ENCODE data around the gene TNFRSF11A.

TNFRSF11A gene

GRCh38 chr18:62394006-62394763, 69.1 kb downstream of the TNFRSF11A start:
- TF ChIP-seq CTCF (IDR thresholded peaks at IDR 0.05) (no peak), ZFX (IDR thresholded peaks at IDR 0.05; ENCODE audit: borderline replicate concordance) (no peak)
- H3K27ac ChIP-seq = no peak overlapping the region

GRCh38 chr18:62396381-62396780, 71.3 kb downstream of the TNFRSF11A start:
- H3K27ac ChIP-seq = no peak overlapping the region
- no peak for TF ChIP-seq ZFX (IDR thresholded peaks at IDR 0.05; ENCODE audit: borderline replicate concordance)
- no peak for TF ChIP-seq CTCF (IDR thresholded peaks at IDR 0.05)

- TF ChIP-seq ZFX (IDR thresholded peaks at IDR 0.05; ENCODE audit: borderline replicate concordance) (no peak), CTCF (IDR thresholded peaks at IDR 0.05) (no peak)
- no peak overlapping the region for H3K27ac ChIP-seq
Observed at GRCh38 chr18:62396967-62397366, 71.9 kb downstream of the TNFRSF11A start.

- TF ChIP-seq ZFX (IDR thresholded peaks at IDR 0.05; ENCODE audit: borderline replicate concordance) (no peak), CTCF (IDR thresholded peaks at IDR 0.05) (no peak)
- H3K27ac ChIP-seq = no peak overlapping the region
Observed at GRCh38 chr18:62398291-62398690, 73.2 kb downstream of the TNFRSF11A start.

- no peak overlapping the region for H3K27ac ChIP-seq
- TF ChIP-seq ZFX (IDR thresholded peaks at IDR 0.05; ENCODE audit: borderline replicate concordance) = no peak
- TF ChIP-seq CTCF (IDR thresholded peaks at IDR 0.05) = no peak
Observed at GRCh38 chr18:62399276-62399675, 74.2 kb downstream of the TNFRSF11A start.

GRCh38 chr18:62399781-62400308, 74.7 kb downstream of the TNFRSF11A start:
- H3K27ac ChIP-seq = no peak overlapping the region
- no peak for TF ChIP-seq ZFX (IDR thresholded peaks at IDR 0.05; ENCODE audit: borderline replicate concordance)
- no peak for TF ChIP-seq CTCF (IDR thresholded peaks at IDR 0.05)

GRCh38 chr18:62400916-62401315, 75.8 kb downstream of the TNFRSF11A start:
- TF ChIP-seq CTCF (IDR thresholded peaks at IDR 0.05) = no peak
- no peak for TF ChIP-seq ZFX (IDR thresholded peaks at IDR 0.05; ENCODE audit: borderline replicate concordance)
- no peak overlapping the region for H3K27ac ChIP-seq

Data from 22Rv1 (cell line).